Sigmoid colon (tissue), 7 donors: ENCODE results near the gene BTNL9. TPM values are rescaled to one million over a fixed set of nuclear protein-coding genes. Genes with fewer than 3 reads are reported as not detected.

Source experiments
- DNase-seq: peaks from one replicate; pipeline ENCODE4 v3.0.0-alpha.2; 2019
- H3K27ac ChIP-seq, 4 donors: fragments of 200-600 bp; sonication (generic); one replicate each; pipeline ENCODE4 v1.5.1; 2016 to 2019; ENCODE audit warnings: mild to moderate bottlenecking in 1 of 4
- H3K27me3 ChIP-seq, 3 donors: fragments of 200-600 bp; sonication (generic); one replicate each; pipeline ENCODE4 v1.5.1; 2019; ENCODE audit warnings: mild to moderate bottlenecking in 1 of 3
- H3K36me3 ChIP-seq, 4 donors: fragments of 200-600 bp; sonication (generic); one replicate each; pipeline ENCODE4 v1.5.1; 2016 to 2019
- H3K4me1 ChIP-seq, 4 donors: fragments of 200-600 bp; sonication (generic); one replicate each; pipeline ENCODE4 v1.5.1; 2017 to 2019
- H3K4me3 ChIP-seq, 4 donors: fragments of 200-600 bp; sonication (generic); one replicate each; pipeline ENCODE4 v1.5.1; 2017 to 2019; ENCODE audit warnings: mild to moderate bottlenecking in 2 of 4, moderate library complexity in 1 of 4
- H3K9me3 ChIP-seq, 4 donors: fragments of 200-600 bp in 3 of 4; sonication (generic) in 3 of 4; one replicate each; pipeline versions ENCODE4 v1.5.1 to v1.6.1; 2013 to 2019
- EP300 ChIP-seq, 4 donors: sonication (generic); formaldehyde crosslinking; IDR thresholded peaks; one replicate each; pipeline ENCODE4 v1.6.1; 2017; ENCODE audit warnings: antibody characterized with exemption in 4 of 4
- POLR2A ChIP-seq, 2 donors: fragments of 450-650 bp; IDR thresholded peaks; one replicate each; pipeline ENCODE4 v1.6.1; 2016; ENCODE audit warnings: antibody characterized with exemption in 2 of 2, mild to moderate bottlenecking in 2 of 2, moderate library complexity in 2 of 2
- POLR2AphosphoS5 ChIP-seq, 4 donors: sonication (generic); formaldehyde crosslinking; IDR thresholded peaks; one replicate each; pipeline ENCODE4 v1.6.1; 2017; ENCODE audit warnings: antibody characterized with exemption in 4 of 4
- WGBS, 2 donors: extraction: QIAGEN DNeasy Blood & Tissue Kit; methylation state at CpG; one replicate each; pipeline ENCODE4 v1.1.7; 2013; 5-methylcytosine and 5-hydroxymethylcytosine counted together
- intact Hi-C: fragments of 100-400 bp; cut with DNase I; formaldehyde crosslinking; loops from one replicate; pipeline ENCODE4 v1.15.1; 2023
- polyA plus RNA-seq, 3 donors: library from polyadenylated mRNA; stranded (reverse); fragments of 200-250 nt; gene quantifications; one replicate each; pipeline ENCODE4 v1.2.3, GENCODE V29; 2013
- total RNA-seq, 4 donors: library from RNA; depleted of rRNA; stranded (reverse); fragments of >200 nt; gene quantifications; one replicate each; pipeline ENCODE4 v1.1.0, GENCODE V29; 2016
- TF ChIP-seq, protein P1 (sequence below), 4 experiments: fragments of 450-650 bp in 3 of 4; fragments of 200-600 bp in 1 of 4; IDR thresholded peaks; one replicate each; pipeline ENCODE4 v1.5.1; 2016 to 2019; ENCODE audit warnings: antibody characterized with exemption in 4 of 4, mild to moderate bottlenecking in 3 of 4, moderate library complexity in 2 of 4
- donor health status: healthy with polysubstance abuse.
- donor health status: Bipolar disorder and iron deficiency.
- donor health status: healthy.

Gene BTNL9
- total and polyA plus RNA-seq, 7 donors = 0.46 to 34.9 (median 5.0) TPM

DNA sequence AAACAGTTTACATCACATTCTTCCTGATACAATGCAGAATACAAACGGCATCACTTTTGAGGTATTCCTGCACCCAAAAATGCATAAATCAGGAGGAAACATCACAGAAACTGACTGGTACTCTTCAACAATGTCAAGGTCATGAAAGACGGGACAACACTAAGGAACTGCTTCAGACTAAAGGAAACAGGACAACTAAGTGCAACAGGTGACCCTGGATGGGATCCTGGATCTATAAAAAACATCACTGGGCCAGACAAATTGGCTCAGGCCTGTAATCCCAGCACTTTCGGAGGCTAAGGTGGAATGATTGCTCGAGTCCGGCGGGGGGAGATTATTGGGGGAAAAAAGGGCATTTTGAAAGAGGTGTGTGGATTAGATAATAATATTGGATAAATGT, 22.6 kb downstream of the BTNL9 start:
- WGBS, 2 donors = 86 to 89% methylated on average over 6 of the region's 6 CpGs

DNA sequence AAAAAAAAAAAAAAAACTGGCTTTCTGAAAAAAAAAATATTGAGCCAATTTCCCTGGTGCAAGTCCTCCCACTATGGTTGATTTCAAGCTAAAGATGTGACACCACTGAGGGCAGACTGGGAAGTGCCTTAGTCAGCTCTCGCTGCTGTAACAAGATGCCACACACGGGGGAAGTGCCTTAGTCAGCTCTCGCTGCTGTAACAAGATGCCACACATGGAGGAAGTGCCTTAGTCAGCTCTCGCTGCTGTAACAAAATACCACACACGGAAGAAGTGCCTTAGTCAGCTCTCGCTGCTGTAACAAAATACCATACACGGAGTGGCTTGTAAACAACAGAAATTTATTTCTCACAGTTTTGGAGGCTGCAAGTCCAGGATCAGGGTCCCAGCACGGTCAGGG, 23.4 kb downstream of the BTNL9 start:
- H3K36me3 ChIP-seq = no peaks in the 10 kb centered on the region
- DNase-seq = no peak
- H3K4me3 ChIP-seq = no peak overlapping the region
- H3K4me1 ChIP-seq = peaks cover 0 to 6% (median 2%) of the 10 kb centered on the region in 4 donors
- no peak overlapping the region for H3K27ac ChIP-seq
- peaks cover 14 to 84% (median 32%) of the 10 kb centered on the region in 3 donors for H3K27me3 ChIP-seq
- intact Hi-C loops = no loop called here
- 89 to 93% methylated on average over 8 of the region's 8 CpGs for WGBS, 2 donors
- peaks cover 0 to under 1% (median 0%) of the 10 kb centered on the region in 4 donors for H3K9me3 ChIP-seq
- TF ChIP-seq POLR2AphosphoS5 (IDR thresholded peaks at IDR 0.05) (no peak), EP300 (IDR thresholded peaks at IDR 0.05) (no peak), POLR2A (IDR thresholded peaks at IDR 0.05) (no peak)
- TF ChIP-seq, protein P1, sequence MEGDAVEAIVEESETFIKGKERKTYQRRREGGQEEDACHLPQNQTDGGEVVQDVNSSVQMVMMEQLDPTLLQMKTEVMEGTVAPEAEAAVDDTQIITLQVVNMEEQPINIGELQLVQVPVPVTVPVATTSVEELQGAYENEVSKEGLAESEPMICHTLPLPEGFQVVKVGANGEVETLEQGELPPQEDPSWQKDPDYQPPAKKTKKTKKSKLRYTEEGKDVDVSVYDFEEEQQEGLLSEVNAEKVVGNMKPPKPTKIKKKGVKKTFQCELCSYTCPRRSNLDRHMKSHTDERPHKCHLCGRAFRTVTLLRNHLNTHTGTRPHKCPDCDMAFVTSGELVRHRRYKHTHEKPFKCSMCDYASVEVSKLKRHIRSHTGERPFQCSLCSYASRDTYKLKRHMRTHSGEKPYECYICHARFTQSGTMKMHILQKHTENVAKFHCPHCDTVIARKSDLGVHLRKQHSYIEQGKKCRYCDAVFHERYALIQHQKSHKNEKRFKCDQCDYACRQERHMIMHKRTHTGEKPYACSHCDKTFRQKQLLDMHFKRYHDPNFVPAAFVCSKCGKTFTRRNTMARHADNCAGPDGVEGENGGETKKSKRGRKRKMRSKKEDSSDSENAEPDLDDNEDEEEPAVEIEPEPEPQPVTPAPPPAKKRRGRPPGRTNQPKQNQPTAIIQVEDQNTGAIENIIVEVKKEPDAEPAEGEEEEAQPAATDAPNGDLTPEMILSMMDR (IDR thresholded peaks at IDR 0.05) = no peak

More for the DNA sequence above, 22.6 kb downstream of the BTNL9 start:
- H3K4me1 ChIP-seq = peaks cover 0 to 6% (median 2%) of the 10 kb centered on the region in 4 donors
- H3K27ac ChIP-seq = no peak overlapping the region
- DNase-seq = no peak
- intact Hi-C loops = no loop called here
- H3K4me3 ChIP-seq = no peak overlapping the region
- no peaks in the 10 kb centered on the region for H3K36me3 ChIP-seq
- no peaks in the 10 kb centered on the region for H3K9me3 ChIP-seq
- H3K27me3 ChIP-seq = peaks cover 14 to 86% (median 40%) of the 10 kb centered on the region in 3 donors
- no peak for TF ChIP-seq EP300 (IDR thresholded peaks at IDR 0.05)
- TF ChIP-seq, protein P1 (IDR thresholded peaks at IDR 0.05) = no peak
- TF ChIP-seq POLR2AphosphoS5 (IDR thresholded peaks at IDR 0.05) = no peak
- TF ChIP-seq POLR2A (IDR thresholded peaks at IDR 0.05) = no peak

DNA sequence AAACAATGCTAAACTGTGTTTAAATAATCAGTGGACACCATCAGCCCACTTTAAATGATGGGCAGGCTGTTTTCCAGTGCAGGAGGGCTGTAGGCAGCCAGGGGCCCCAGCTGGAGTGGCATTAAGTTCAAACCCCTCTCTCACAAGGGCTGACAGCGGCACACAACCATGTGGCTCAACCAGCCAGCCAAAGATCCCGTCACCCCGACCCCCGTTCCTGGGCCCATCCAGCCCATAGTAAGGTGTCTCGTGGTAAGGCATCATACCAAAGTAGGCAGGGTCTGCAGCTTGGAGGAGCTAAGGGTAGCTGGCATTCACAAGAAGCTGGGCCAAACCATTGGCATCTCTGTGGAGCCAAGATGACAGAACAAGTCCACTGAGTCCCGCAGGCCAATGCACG, 24.9 kb downstream of the BTNL9 start:
- Histone ChIP-seq H3K9me3 (peaks cover 0 to 2% (median 0%) of the 10 kb centered on the region in 4 donors), H3K27ac (no peak overlapping the region), H3K36me3 (no peaks in the 10 kb centered on the region), H3K4me3 (no peak overlapping the region), H3K4me1 (no peaks in the 10 kb centered on the region), H3K27me3 (peaks cover 4 to 82% (median 18%) of the 10 kb centered on the region in 3 donors)
- DNase-seq = no peak
- no peak for TF ChIP-seq POLR2AphosphoS5 (IDR thresholded peaks at IDR 0.05)
- no peak for TF ChIP-seq EP300 (IDR thresholded peaks at IDR 0.05)
- no peak for TF ChIP-seq POLR2A (IDR thresholded peaks at IDR 0.05)
- TF ChIP-seq, protein P1 (IDR thresholded peaks at IDR 0.05) = no peak
- 91 to 94% methylated on average over 7 of the region's 7 CpGs for WGBS, 2 donors
- intact Hi-C loops = no loop called here

DNA sequence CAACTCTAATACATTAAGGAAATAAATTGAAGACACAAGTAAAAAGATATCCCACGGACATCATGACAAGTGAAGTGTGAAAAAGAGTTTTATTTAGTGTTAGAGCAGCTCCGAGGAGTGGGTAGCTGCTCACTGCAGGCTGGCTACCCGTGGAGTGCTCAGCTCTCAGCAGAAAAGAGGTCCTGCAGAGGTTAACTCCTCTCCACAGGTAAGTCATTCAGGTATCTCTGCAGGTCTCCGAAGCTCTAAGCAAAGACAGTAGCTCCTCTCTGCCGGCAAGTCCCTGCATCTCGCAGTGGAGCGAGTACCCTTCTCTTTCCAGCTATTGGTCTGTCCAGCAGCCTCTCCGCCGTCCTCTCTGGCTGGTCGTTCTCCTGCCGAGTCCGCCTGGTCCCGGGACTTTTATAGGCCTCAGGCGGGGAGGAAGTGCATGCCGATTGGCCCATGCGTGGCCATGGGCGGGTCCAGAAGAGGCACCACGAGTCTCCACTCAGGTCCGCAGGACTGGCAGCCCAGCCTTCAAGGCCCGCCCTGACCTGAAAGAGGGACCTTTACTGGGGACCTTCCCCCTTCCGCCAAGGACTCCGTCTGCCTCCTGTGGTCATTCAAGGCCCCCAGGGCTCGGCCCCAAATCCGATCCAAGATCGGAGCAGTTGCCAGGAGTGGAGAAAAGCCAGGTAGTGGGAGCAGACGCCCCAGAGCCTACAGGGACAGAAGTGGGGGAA, 29.9 kb downstream of the BTNL9 start:
- 38 to 40% methylated on average over 26 of the region's 26 CpGs for WGBS, 2 donors
- peaks cover 0 to 71% (median 16%) of the 10 kb centered on the region in 3 donors for H3K27me3 ChIP-seq
- H3K4me1 ChIP-seq = no peaks in the 10 kb centered on the region
- peaks cover 0 to 2% (median 0%) of the 10 kb centered on the region in 4 donors for H3K9me3 ChIP-seq
- H3K36me3 ChIP-seq = no peaks in the 10 kb centered on the region
- no peak overlapping the region for H3K4me3 ChIP-seq
- no peak overlapping the region for H3K27ac ChIP-seq
- intact Hi-C loops = no loop called here
- TF ChIP-seq, protein P1 (IDR thresholded peaks at IDR 0.05) = no peak
- TF ChIP-seq POLR2AphosphoS5 (IDR thresholded peaks at IDR 0.05) (no peak), POLR2A (IDR thresholded peaks at IDR 0.05) (no peak)
- DNase-seq = no peak
